ENCODE data around the gene RPL4.

DNA sequence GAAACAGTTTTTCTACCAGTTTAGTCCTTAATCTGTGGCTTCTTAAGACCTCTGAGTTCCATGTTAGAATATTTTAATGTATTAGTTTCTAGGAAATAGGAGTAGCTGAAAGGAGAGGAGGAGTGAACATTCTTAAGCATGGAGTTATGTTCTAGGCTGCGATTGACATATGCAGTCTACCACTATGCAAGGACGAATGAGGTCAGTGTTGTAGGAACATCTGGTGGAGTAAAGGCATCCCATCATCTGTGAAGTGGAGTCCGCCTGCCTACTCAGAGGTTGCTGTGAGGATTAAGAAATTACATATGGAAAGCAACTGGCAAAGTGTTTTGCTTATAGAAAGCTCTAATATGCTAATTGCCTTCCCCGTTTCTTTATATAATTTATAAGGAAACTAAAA lies 52.2 kb downstream of the RPL4 start:
- TF ChIP-seq, protein P1, sequence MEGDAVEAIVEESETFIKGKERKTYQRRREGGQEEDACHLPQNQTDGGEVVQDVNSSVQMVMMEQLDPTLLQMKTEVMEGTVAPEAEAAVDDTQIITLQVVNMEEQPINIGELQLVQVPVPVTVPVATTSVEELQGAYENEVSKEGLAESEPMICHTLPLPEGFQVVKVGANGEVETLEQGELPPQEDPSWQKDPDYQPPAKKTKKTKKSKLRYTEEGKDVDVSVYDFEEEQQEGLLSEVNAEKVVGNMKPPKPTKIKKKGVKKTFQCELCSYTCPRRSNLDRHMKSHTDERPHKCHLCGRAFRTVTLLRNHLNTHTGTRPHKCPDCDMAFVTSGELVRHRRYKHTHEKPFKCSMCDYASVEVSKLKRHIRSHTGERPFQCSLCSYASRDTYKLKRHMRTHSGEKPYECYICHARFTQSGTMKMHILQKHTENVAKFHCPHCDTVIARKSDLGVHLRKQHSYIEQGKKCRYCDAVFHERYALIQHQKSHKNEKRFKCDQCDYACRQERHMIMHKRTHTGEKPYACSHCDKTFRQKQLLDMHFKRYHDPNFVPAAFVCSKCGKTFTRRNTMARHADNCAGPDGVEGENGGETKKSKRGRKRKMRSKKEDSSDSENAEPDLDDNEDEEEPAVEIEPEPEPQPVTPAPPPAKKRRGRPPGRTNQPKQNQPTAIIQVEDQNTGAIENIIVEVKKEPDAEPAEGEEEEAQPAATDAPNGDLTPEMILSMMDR (IDR thresholded peaks at IDR 0.05), result no peak
- TF ChIP-seq EZH2phosphoT487 (IDR thresholded peaks at IDR 0.05) (no peak), EZH2 (IDR thresholded peaks at IDR 0.05) (no peak)
